HG03103 (cell line): Measurements from ENCODE around the gene FBLN2.
"Not testable (repeated sequence)": the region's sequence is repeated elsewhere in the genome, so short reads cannot be mapped to it uniquely, and the experiment has no call there.

ENCODE experiments used
- ATAC-seq: cut with Tn5 transposase; IDR thresholded peaks from one replicate; pipeline ENCODE4 v1.9.1; 2021; ENCODE audit warnings: low read depth; ENCODE audit not compliant: unreplicated experiment

FBLN2 gene

DNA sequence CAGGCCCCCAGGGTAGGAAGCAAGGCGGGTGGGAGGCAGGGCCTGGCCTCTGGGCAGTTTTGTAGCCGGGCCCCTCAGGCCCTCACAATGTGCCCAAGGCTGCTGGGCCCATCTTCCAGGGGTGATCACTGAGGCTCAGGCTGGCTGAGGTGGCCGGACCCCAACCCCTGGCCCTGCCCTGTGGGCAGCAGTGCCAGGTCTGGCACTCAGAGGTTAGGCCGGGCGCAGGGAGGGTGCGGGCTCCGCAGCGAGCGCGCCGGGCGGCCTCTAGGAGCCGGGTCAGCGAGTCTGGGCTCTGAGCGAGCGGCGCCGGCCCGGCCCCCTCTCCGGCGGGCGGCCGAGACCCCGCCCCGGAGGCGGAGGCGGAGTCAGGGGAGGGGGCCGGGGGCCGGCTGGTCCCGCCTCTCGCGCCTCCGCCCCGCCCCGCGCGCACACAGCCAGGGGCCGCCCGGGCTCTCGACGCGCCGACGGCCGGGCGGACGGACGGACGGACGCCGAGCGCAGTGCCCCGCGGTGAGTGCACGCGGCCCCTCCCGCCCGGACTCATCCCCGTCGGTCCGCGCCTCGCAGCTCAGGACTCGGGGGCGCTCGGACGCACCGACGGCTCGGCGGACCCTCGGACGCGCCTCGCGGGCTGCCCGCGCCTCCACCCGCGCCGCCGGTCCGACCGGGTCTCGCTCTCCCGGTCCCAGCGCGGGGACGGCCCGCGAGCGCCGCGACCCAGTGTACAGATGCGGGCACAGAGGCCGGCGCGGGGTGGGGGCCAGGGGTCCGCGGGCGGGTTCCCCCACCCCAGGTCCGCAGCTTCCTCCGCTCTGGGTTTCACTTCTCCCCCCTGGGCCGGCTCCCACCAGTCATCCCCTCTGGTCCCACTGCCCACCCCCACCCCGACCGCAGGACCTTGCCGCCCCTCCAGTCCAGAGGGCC, at the start of gene FBLN2:
TSS of gene FBLN2 (plus strand) at position 430 of the 927 bp plus-strand sequence. CDS start 21,231 bp downstream, outside the sequence.
- ATAC-seq, result no peak

- ATAC-seq, result not testable (repeated sequence)
Measured at GRCh38 chr3:13499246-13499645, 49.7 kb upstream of the FBLN2 start.

- no peak for ATAC-seq
Measured at GRCh38 chr3:13500133-13500885, 48.6 kb upstream of the FBLN2 start.

- no peak for ATAC-seq
Measured at GRCh38 chr3:13501056-13501455, 47.9 kb upstream of the FBLN2 start.

GRCh38 chr3:13501521-13501920, 47.4 kb upstream of the FBLN2 start:
- no peak for ATAC-seq

- ATAC-seq, result no peak
Measured at GRCh38 chr3:13501958-13502790, 46.8 kb upstream of the FBLN2 start.

- no peak for ATAC-seq
Measured at GRCh38 chr3:13502791-13503060, 46.2 kb upstream of the FBLN2 start.

GRCh38 chr3:13504161-13504831, 44.6 kb upstream of the FBLN2 start:
- ATAC-seq, result no peak

DNA sequence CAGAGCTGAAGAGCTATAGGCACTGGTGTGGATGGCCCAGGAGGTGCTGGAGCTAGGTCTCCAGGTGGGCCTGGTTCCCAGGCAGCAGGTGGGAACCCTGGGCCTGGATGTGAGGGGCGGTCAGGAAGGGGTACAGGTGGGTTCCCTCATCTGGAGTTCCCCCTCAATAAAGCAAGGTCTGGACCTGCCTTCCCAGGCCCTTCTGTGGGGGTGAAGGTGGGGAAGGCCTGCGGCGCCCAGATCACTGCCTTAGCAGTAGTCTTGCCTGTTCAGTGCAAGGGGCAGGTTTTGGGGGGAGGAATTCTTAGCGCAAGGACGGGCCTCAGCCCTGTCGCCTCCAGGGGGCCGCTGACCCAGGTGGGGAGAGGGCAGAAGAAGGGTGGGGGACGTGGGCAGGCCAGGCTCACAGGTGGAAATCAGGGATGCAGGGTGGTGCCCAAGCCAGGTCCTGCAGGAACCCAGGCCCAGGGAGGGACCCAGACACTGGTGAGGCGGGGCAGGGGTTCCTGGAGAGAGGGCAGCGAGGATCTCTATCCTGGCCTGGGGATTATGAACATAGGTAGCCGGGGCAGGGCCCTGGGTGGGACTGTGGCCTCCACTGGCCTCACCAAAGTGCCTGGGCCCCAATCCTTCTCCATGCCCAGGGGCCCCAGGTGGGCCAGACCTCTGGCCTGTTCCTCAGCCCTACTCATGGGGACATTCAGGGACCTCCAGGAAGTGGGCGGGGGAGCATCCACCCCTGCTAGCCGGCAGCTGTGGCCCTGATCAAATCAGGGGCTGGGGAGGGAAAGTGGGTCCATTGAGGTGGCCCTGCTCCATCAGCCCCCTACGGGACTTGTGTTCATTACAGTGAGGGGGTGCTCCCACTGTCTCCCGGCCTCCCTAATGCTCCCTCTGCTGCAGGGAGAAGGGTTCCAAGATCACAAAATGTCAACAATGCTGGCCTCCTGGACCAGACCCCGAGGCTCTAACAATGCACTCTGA, 43.5 kb upstream of the FBLN2 start:
- ATAC-seq, result no peak

GRCh38 chr3:13506239-13506638, 42.7 kb upstream of the FBLN2 start:
- no peak for ATAC-seq

GRCh38 chr3:13506680-13507079, 42.2 kb upstream of the FBLN2 start:
- ATAC-seq, result no peak

- no peak for ATAC-seq
Measured at GRCh38 chr3:13507247-13507569, 41.7 kb upstream of the FBLN2 start.

DNA sequence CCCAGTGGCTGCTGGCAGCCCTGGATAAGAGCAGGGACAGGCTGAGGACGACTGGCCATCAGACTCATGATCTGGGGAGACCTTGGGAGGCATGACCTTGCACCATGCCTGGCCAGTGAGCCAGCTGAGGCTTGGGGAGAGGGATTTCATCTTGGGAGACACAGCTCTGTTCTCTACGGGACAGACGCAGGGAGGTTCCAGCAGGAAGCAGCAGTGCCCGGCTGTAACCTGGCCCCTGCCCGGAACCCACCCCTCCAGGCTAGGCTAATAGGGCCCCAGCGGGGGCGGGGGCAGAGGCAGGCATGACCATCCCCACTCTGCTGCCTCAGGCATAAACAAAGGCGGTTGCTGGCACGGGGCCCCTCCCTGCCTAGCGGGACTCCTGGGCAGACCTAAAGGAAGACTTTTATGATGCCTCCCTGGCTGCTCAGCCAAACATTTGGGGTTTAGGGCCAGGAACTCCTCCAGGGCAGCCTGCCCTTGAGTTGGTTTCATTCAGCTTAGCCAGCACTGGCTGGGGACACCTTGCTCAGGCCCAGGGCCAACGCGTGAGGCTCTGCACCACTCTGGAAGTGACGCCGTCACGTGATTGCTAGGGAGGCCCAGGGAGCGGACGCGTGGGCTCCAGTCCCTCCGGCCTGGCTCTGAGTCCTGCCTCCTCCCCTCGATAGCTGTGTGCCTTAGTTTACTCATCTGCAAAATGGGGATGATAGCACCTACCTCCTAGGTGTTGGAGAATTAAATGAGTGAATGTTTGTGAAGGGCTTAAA, 41.2 kb upstream of the FBLN2 start:
- ATAC-seq, result no peak

DNA sequence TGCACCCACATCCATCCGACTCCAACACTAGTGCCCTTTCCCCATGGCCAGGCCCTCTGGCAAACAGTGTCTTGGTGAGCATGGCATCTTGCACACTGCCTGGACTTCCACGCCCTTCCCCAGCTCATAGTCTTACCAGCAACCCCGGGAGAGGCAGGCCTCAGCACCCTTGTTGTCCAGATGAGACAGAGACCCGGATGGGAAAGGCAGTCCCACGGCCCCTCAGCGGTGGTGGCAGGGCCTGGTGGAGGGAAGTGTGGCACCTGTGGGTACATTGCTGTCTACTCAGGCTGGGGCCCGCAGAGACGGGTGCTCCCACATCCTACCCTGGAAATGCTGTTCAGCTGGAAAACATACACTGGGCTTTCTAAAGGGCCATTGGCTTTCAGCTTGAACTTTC, 40.4 kb upstream of the FBLN2 start:
- no peak for ATAC-seq

DNA sequence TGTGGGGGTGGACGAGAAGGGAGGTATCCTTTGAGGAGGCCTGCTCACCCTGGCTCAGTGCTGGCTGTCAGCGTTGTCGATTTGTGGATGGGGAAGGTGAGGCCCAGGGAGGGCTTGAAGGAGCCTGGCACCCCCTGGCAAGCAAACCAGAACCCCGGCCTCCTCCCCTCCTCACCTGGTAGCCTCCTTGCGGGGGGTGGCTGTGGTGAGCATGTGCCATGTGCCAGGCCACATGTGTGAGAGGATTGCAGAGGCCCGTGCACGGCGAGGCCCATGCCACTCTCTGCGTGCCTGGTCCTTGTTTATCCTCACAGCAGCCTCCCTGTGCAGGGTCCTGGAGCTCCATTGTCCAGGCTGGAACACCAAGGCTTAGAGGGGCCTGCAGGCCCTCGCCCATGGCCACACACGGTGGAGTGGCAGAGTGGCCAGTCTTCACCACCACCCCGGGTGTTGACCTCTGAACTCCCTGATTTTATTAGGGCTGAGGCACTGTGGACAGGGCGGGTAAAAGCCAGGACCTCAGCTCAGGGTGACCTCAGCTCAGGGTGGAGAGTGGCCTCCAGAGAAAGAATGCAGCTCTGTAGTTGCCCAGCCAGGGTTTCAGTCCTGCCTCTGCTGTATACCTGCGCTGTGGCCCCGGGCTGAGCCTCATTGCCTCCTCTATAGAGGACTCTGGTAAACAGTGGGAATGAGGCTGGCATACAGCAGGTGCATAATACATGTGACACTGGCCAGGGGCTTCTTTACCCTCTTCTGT, 39.7 kb upstream of the FBLN2 start:
- ATAC-seq, result no peak

DNA sequence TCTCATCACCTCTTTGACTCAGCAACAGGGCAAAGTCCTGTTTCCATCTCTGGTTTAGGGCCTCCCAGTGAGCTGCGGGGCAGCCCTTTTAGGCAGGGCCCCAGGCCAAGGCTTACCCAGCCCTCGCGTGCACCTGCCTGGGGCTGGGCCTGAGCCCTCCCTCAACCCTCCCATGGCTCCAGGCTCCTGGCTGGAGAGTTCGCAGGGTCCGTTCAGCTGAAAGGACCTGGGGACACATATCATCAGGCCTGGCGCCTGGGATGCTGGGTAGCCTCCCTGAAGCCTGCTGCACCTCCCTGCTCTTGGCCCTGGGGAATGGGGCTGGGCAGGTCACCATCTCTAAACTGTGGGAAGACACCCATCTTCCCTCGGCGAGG, 39.1 kb upstream of the FBLN2 start:
- ATAC-seq, result no peak

DNA sequence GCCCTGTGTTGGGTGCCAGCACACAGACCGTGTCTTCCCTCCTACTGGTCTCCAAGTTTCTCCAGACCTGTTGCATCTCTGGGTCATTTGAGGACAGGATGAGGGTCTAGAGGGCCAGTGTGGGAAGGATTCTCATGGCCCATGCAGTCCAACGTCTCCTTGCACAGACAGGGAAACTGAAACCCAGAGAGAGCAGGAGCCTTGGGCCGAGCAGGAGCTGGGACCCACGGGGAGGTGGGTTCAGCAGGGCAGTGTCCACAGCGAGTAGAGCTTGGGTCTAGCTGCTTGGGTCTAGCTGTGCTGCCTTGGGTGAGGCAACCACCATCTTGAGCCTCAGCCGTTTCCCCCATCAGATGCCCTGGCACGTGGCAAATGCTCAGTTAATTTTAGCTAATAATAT, 36.5 kb upstream of the FBLN2 start:
- ATAC-seq, result no peak
